ENCODE results near the gene MIOX. TPM values are rescaled to one million over a fixed set of nuclear protein-coding genes. Genes with fewer than 3 reads are reported as not detected.

Gene MIOX
- total RNA-seq, 1 experiment from 2014 or later: 0.39 TPM

DNA sequence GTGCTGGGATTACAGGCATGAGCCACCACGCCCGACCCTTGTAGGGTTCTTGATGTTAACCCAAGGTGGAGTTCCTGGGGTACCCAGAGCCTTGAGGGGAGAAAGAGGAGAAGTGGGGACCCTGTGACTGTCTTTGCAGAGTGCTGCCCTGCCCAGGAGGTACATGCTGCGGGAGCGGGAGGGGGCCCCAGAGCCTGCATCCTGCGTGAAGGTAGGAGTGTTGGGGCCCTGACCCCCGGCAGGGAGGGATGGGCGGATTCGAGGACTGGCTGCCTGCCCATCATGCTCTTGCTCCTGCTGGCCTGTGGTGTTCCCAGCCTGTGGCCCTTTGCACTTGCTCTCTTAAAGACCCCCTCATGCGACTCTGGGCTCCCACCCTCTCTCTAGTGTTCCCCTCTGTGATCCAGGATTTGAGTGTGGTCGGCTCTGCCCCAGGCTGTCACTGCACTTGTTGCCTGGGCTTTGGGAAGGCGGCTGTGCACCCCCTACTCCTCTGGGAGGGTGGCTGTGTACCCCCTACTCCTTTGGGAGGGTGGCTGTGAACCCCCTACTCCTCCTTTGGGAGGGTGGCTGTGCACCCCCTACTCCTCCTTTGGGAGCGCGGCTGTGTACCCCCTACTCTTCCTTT lies 34.3 kb downstream of the MIOX start (continued):
- TF ChIP-seq, protein P1, sequence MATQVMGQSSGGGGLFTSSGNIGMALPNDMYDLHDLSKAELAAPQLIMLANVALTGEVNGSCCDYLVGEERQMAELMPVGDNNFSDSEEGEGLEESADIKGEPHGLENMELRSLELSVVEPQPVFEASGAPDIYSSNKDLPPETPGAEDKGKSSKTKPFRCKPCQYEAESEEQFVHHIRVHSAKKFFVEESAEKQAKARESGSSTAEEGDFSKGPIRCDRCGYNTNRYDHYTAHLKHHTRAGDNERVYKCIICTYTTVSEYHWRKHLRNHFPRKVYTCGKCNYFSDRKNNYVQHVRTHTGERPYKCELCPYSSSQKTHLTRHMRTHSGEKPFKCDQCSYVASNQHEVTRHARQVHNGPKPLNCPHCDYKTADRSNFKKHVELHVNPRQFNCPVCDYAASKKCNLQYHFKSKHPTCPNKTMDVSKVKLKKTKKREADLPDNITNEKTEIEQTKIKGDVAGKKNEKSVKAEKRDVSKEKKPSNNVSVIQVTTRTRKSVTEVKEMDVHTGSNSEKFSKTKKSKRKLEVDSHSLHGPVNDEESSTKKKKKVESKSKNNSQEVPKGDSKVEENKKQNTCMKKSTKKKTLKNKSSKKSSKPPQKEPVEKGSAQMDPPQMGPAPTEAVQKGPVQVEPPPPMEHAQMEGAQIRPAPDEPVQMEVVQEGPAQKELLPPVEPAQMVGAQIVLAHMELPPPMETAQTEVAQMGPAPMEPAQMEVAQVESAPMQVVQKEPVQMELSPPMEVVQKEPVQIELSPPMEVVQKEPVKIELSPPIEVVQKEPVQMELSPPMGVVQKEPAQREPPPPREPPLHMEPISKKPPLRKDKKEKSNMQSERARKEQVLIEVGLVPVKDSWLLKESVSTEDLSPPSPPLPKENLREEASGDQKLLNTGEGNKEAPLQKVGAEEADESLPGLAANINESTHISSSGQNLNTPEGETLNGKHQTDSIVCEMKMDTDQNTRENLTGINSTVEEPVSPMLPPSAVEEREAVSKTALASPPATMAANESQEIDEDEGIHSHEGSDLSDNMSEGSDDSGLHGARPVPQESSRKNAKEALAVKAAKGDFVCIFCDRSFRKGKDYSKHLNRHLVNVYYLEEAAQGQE (IDR thresholded peaks at IDR 0.05; ENCODE audit: low read depth): no peak

DNA sequence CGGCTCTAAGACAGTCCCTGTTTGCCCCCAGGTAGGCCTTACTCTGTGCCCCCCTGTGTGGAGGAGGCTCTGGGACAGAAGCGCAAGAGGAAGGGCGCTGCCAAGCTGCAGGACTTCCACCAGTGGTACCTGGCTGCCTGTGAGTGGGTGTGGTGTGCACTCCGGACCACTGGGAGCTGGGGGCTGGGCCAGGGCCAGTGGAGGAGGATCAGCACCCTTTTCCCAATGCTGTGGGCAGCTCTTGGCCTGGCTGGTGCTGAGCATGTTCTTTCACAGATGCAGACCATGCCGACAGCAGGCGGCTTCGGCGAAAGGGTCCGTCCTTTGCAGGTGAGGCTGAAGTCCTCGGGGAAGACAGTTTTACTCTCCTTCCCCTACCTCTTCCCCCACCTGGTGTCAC lies 35.1 kb downstream of the MIOX start:
- POLR2A ChIA-PET: no interaction called here
- Histone ChIP-seq H3K4me3 (replicated peaks in 1 of 2; ENCODE audit: low read depth in 1 of 2, low read length in 2 of 2) (no peak overlapping the region), H3K27me3 (ENCODE audit: insufficient read depth, low read length) (no peaks in the 10 kb centered on the region), H3K36me3 (ENCODE audit: control insufficient read depth in 1 of 2, insufficient read depth in 2 of 2, low read length in 2 of 2) (peaks cover 5 to 30% of the 10 kb centered on the region in 2 experiments; a peak in 3 of 4 replicates), H3K4me2 (ENCODE audit: low read length) (no peak overlapping the region), H3K9me2 (ENCODE audit: insufficient read depth) (no peaks in the 10 kb centered on the region), H3K79me2 (ENCODE audit: insufficient read depth, low read length) (peaks cover 36% of the 10 kb centered on the region), H3K4me1 (ENCODE audit: control insufficient read depth in 1 of 2, insufficient read depth in 2 of 2, low read length in 2 of 2) (peaks cover 6 to 26% of the 10 kb centered on the region in 2 experiments; a peak in 3 of 4 replicates), H3K9ac (ENCODE audit: low read length) (no peak overlapping the region), H4K20me1 (ENCODE audit: insufficient read depth) (no peaks in the 10 kb centered on the region), H3K9me3 (ENCODE audit: control insufficient read depth in 1 of 2, insufficient read depth in 1 of 2, low read depth in 1 of 2, low read length in 2 of 2) (no peaks in the 10 kb centered on the region), H3K27ac (ENCODE audit: low read depth, low read length) (no peak overlapping the region), H2AFZ (ENCODE audit: low read depth, low read length, poor library complexity, severe bottlenecking) (no peak overlapping the region)
- ATAC-seq (no peak), DNase-seq (ENCODE audit: low read depth, low spot score) (no peak)
- RAD21 ChIA-PET (ENCODE audit: low non-redundant PET in 1 of 2, low total read pairs in 2 of 2, uncharacterized antibody in 2 of 2, unreplicated experiment in 2 of 2): no interaction called here
- CTCF ChIA-PET: no interaction called here
- intact Hi-C loops (cut with micrococcal nuclease): no loop called here
- BruUV-seq (replicated peaks): no TSS peak
- no peak for TF ChIP-seq TCF7L2 (IDR thresholded peaks at IDR 0.05; ENCODE audit: borderline replicate concordance, extremely low read depth, insufficient read depth, insufficient read length)
- no peak for TF ChIP-seq POLR2A (IDR thresholded peaks at IDR 0.05; ENCODE audit: borderline replicate concordance, extremely low read depth, insufficient read depth, insufficient read length)
- TF ChIP-seq, protein P2, sequence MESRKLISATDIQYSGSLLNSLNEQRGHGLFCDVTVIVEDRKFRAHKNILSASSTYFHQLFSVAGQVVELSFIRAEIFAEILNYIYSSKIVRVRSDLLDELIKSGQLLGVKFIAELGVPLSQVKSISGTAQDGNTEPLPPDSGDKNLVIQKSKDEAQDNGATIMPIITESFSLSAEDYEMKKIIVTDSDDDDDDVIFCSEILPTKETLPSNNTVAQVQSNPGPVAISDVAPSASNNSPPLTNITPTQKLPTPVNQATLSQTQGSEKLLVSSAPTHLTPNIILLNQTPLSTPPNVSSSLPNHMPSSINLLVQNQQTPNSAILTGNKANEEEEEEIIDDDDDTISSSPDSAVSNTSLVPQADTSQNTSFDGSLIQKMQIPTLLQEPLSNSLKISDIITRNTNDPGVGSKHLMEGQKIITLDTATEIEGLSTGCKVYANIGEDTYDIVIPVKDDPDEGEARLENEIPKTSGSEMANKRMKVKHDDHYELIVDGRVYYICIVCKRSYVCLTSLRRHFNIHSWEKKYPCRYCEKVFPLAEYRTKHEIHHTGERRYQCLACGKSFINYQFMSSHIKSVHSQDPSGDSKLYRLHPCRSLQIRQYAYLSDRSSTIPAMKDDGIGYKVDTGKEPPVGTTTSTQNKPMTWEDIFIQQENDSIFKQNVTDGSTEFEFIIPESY (IDR thresholded peaks at IDR 0.05; ENCODE audit: extremely low read depth, insufficient replicate concordance, low read length): no peak
- TF ChIP-seq YY1 (IDR thresholded peaks at IDR 0.05; ENCODE audit: extremely low read depth, insufficient replicate concordance, low read depth, low read length): no peak
- TF ChIP-seq, protein P1 (IDR thresholded peaks at IDR 0.05; ENCODE audit: low read depth): no peak
- TF ChIP-seq, protein P3, sequence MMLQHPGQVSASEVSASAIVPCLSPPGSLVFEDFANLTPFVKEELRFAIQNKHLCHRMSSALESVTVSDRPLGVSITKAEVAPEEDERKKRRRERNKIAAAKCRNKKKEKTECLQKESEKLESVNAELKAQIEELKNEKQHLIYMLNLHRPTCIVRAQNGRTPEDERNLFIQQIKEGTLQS (IDR thresholded peaks at IDR 0.05): no peak
- no peak for TF ChIP-seq EZH2phosphoT487 (IDR thresholded peaks at IDR 0.05; ENCODE audit: borderline replicate concordance)
- TF ChIP-seq, protein P4, sequence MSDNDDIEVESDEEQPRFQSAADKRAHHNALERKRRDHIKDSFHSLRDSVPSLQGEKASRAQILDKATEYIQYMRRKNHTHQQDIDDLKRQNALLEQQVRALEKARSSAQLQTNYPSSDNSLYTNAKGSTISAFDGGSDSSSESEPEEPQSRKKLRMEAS (IDR thresholded peaks at IDR 0.05): no peak
- no peak for TF ChIP-seq SP1 (IDR thresholded peaks at IDR 0.05; ENCODE audit: low read depth)
- TF ChIP-seq EZH2 (IDR thresholded peaks at IDR 0.05): no peak
